SH-SY5Y (cell line): Measurements from ENCODE around the gene WDFY4.

Source experiments
- GATA2 ChIP-seq: IDR thresholded peaks from 2 replicates; pipeline ENCODE4 v1.6.1; 2011; ENCODE audit warnings: mild to moderate bottlenecking, low read depth, low read length
- GATA3 ChIP-seq: IDR thresholded peaks from 2 replicates; pipeline ENCODE4 v1.6.1; 2011; ENCODE audit warnings: low read depth, mild to moderate bottlenecking, low read length, moderate library complexity

The WDFY4 gene

DNA sequence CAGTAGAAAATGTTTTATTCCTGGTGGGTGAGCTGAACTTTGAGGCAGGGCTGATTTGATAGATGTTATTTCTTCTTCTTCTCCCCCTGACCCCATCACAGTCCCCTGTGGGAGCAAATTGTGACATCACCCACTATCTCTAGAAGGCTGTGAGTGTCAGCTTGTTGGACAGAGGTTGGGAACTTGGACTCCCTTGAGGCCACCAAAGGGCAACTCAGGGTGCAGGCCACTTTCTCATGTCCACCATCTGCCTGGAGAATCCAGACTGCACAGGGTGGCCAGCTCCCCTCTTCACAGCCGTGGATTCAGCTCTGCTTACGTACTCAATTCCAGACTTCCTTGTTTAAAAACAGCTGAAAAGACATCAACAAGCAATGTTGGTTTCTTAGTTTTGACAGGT, 151.9 kb downstream of the WDFY4 start:
- TF ChIP-seq GATA2: no peak
- TF ChIP-seq GATA3: no peak

DNA sequence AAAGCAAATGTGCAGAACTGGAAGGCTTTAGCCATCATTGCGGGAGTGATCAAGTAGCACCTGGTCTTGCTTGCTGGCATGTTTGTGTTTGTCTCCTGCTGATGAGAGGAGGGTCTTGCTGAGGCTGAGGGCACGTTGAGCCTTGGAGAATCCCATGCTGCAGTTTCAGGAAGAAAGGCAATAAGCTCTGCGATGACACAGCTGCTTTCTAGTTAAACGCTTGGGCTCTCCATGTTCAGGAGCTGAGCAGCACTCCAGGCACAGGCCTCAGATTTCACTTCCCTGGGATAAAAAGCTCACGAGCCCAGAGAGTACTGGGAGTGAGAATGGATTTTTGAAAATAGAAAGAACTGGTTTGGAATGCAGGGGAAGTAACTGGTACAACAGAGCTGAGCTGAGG, 154.2 kb downstream of the WDFY4 start:
- TF ChIP-seq GATA3: no peak

DNA sequence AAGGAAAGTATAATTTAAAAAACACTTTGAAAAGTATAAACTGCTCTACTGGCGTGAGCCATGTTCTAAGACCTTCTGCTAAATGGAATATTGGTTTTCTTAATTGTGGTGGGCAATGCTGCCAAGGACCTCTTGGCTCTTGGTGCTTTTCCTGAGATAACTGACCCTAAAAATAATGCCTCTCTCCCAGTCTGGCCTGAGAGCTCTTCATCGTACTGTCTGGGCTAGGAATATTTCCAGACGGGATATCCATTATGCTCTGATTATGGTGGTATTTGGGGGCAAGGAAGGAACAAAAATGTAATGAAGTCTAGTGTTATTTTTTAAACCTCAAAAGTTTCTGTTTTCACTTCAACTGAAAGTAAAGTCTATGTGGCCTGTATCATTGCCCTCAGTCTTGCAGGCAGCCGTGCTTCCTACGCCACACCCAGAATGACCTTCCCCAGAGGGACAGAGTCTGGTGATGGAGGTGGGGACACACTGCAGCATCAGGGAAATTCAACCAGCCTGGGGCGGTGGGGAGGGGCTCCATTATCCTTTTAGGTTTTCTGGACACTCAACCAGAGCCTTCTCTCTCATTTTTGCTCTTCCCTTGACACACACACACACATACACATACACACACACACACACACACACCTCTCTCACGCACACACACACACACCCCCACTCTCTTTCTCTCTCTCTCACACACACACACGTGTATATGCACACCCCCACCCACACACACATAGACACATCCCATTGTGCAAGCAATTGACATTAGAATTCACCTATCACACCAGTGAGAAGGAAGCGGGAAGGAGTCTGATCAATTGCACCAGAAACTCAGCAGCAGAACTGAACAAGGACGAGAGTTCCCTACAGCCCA, 155.4 kb downstream of the WDFY4 start:
- TF ChIP-seq GATA2 (no peak), GATA3 (no peak)

DNA sequence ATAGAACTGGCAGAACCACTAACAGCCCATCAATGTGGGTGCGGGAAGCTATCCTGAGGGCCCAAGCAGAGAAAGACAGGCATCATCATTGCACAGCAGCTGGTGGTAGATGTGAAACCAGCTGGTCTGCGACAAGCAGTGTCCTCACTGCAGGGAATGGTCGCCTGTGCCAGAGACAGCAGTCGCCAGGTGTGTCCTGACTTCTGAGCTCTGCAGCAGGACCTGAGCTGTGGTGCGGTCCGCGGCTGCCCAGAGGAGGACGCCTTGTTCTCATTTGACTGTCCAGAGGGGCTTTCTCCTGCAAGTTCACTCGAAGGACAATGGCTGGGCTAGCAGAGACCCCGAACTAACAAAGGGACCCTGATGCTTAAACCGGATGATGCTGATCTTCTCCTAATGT, 157.6 kb downstream of the WDFY4 start:
- no peak for TF ChIP-seq GATA2
- no peak for TF ChIP-seq GATA3

DNA sequence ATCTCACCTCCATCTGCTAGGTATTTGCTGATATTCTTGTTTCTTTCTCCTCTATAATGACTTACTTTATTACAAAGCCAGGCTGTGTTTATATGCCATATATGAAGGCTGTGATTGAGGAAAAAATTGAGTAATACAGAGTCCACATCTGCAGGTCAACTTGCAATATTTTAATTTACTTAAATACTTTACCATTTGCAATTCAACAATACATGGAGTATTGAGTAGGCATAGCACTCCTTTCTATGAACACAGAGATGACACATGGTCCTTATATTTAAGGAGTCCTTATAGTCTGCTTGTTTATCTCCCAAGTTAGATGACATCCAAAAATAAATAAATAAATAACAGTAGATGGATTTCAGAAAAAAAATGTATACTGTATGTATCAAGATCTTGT, 158.5 kb downstream of the WDFY4 start:
- no peak for TF ChIP-seq GATA3
- TF ChIP-seq GATA2: no peak

DNA sequence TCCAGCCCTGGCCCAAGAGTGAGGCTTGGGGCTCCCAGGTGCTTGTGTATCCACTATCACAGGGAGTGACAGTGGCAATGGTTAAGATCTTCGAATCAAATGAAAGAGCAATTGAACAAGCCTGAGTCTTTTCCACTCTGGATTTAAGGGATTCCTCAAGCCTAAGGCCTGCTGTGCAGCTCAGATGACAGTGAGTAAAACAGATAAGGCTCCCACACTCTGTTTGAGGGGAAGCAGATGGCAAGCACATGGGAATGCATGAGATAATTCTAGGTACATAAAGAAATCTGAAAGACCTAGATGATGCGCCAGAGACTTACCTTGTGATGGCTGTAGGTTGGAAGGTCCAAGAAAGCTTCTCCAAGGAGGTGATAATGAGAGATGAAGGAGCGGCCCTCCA, 159.9 kb downstream of the WDFY4 start:
- no peak for TF ChIP-seq GATA2
- TF ChIP-seq GATA3: no peak

DNA sequence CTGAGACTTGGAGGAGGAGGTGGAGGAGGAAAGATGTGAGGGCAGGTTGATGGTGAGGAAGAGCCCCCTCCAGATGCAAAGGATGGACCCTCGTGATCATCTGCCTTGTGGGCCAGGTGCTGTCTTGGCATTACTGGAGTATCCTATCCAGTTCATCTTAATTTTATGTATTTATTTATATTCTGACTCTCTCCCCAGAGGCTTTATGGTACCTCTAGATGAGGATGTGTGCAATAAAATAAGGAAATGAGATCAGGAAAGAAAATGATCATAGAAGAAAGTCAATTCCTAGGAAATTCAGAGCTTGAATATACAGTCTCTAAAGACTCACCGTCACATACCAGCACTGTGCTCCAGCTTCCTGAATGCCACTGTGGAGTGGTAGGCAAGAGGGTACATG, 160.8 kb downstream of the WDFY4 start:
- TF ChIP-seq GATA2 (no peak), GATA3 (no peak)

DNA sequence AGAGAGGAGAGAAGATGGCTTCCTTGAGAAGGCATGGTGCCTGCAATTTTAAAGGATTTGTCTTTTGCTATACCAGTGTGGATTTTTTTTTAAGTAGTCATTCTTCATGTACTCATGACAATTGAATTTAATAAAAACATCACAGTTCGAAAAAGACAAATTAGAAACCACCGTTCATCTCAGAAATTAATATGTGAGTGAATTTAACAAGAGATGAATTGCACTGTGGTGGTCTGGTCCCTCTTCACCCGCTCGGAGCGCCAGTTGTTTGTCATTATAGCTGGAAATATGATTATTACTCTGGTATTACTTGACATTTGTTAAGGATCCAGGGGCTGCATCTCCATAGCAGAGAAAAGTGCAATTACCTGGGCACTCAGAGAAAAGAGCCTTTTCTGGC, 163.0 kb downstream of the WDFY4 start:
- TF ChIP-seq GATA2 (no peak), GATA3 (no peak)

DNA sequence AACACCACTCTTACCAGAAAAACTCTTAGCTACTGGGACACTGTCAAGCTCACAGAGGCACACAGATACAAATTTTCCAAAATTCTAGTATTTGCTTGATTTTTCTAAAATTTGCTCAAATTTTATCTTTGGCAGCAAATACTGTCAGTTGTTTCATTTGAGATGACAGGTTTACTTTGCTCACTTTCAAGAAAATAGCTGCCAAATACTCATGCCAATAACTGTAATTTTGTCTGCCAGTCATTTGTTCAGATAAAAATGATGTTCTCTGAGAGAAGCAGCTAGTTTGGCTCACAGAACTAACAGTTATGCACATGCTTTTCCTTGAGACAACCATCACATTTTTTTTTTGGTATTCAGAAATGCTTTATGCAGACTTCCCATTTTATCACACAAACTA, 172.2 kb downstream of the WDFY4 start:
- no peak for TF ChIP-seq GATA2
- TF ChIP-seq GATA3: no peak

DNA sequence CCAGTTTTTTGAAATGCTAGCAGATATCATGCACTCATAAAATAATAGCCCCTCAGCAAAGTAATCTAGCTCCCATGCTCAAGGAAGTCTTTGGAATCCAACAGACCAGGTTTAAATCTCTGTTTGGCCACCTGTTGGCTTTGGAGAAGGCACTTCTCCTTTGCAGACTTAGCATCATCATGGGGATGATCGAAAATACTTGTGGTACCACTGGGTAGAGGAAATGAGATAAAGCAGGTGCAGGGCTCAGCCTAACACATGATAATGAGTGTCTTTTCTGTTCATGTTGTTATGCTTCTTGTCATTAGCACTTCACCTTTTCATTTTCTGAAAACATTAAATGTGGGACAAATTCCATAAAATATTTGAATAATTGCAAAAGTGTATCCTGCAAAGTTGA, 187.6 kb downstream of the WDFY4 start:
- TF ChIP-seq GATA2 (no peak), GATA3 (no peak)

DNA sequence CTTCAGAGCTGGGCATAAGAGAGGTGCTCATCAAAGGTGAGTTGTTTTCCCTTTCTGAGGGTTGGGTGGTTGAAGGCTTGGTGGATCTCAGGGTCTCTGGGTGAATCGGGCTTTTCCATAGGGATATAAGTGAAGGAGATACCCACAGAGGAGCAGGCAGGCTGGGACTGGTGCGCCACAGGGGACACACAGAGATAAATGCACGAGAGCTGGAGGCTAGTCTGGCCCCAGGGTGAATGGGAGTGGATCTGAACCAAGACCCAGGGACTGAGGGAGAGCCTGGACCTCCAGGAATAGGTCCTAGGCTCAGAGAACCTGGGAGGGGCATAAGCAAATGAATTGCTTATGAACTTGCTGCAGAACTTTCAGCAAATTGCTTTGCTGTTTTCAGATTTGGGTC, 193.4 kb downstream of the WDFY4 start:
- TF ChIP-seq GATA3: no peak
- no peak for TF ChIP-seq GATA2

DNA sequence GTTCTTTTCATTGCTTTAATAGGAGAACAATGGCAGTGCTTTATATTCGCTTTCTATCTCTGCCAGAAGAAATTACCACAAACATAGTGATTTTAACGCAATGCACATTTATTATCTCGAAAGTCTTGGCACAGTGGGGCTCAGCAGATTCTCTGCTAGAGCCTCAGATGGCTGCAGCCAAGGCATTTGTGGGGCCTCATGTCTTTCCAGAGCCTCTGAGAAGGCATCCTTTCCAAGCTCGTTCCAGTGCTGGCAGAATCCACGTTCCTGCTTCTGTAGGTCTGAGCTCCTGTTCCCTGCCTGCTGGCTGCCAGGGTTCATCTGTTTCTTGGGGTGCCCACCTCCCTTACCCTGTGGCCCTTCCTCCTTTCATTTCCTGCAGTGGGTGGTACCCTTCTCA, 194.8 kb downstream of the WDFY4 start:
- no peak for TF ChIP-seq GATA3
- TF ChIP-seq GATA2: no peak

DNA sequence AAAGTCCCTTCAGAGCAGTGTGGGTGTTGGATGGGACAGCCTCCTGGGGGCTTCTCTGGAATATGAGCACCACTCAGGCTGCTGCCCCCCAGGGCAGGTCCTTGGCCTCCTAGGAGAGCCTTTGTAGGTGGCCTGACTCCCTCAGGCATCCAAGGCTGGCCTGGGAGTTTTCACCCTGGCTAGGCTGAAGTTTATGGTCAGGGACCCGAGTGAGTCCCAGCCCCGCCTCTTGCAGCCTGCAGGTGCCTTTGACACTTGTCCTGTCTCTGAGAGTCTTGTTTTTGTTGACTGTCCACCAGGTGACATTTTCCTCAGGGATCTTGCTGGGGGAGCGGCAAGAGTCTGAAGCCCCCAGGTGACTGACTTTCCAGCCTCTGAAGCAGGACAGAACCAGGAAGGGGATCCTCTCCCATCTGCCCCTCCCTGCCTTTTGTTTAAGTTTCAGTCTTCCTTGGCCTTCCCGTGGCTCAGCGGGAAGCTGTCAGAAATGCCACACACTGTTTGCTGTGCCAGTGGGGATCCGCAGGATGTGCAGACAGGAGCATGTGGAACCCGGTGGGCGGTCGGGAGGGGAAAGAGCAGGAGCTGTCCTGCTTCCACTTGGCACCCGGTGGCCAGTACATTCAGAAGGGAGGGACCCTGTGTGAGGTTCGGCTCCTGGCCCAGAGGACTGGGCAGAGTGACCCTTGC, 195.5 kb downstream of the WDFY4 start:
- TF ChIP-seq GATA3 (no peak), GATA2 (no peak)

DNA sequence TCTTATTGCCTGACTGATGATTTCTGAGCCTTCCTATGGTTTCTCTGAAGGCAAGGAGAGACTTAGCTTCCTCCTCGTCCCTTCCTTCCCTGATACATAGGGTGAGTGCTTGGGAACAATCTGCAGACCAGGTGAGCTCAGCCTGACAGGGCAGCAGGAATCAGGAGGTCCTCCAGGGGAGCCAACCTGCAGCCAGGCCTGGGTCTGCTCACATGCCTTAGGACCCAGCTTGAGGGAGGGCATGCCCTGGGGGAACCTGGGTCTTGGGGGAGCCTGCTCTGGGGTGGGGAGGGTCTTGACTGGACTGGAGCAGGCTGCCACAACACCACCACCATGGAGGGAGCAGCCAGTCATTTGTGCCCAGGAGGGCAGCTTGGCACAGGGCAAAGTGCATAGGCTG, 197.3 kb downstream of the WDFY4 start:
- no peak for TF ChIP-seq GATA3
- TF ChIP-seq GATA2: no peak

DNA sequence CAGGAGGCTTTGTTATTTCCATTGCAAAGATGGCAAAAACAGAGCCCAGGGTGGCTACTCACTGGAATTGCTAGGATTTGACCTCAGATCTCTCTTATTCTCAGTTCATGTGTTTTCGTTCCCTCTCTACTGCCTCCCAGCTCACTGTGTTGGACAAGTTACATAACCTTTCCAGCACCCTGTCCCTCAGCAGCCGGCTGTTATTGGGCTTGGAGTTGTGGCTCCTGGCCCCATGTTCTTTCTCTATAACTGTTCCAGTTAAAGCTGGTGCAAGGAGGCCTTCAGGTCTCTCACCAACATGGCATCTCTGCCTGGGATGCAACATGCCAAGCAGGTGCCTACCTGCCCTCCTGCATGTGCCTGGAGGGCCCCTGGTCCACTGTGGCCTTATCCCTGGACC, 198.2 kb downstream of the WDFY4 start:
- no peak for TF ChIP-seq GATA2
- TF ChIP-seq GATA3: no peak

DNA sequence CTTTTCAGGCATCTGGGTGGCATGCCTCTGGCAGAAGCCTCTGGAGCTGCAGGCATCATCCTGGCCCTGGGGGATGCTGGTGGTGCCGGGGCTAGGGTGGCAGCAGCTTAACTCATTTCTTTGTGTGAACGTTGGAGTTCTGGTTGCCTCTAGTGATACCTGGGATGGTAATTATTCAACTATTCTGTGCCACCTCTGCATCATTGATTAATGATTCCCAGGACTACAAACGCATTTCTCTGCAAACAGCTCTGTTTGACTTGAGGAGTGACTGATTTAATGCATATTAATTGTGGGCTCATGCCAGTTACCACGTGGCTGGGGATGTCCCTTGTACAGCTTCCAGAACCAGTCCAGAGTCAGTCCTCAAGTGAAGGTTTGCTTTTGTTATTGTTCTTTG, 199.0 kb downstream of the WDFY4 start:
- no peak for TF ChIP-seq GATA3
- no peak for TF ChIP-seq GATA2
